Stimulated activated CD8-positive, alpha-beta memory T cell treated with anti-CD3 and anti-CD28 coated beads, Interleukin-4, amount 100 ng/mL, for 4 hours (primary cell): Measurements from ENCODE around the gene CX3CL1.

Experiments
- DNase-seq, 2 donors: peaks; one replicate each; pipeline ENCODE4 v3.0.0-alpha.2; 2020; ENCODE audit warnings: low read depth in 2 of 2, low spot score in 1 of 2

CX3CL1 gene

GRCh38 chr16:57405097-57405496 lies 32.8 kb downstream of the CX3CL1 start:
- DNase-seq, result no peak

GRCh38 chr16:57406881-57407280 lies 34.6 kb downstream of the CX3CL1 start:
- no peak for DNase-seq

GRCh38 chr16:57407521-57408353 lies 35.4 kb downstream of the CX3CL1 start:
- DNase-seq, result no peak

- DNase-seq, result no peak
Measured at GRCh38 chr16:57409065-57409464, 36.8 kb downstream of the CX3CL1 start.

GRCh38 chr16:57409870-57410587 lies 37.7 kb downstream of the CX3CL1 start:
- DNase-seq, result no peak

- DNase-seq, result no peak
Measured at GRCh38 chr16:57411362-57411976, 39.2 kb downstream of the CX3CL1 start.

- DNase-seq, result no peak
Measured at GRCh38 chr16:57412584-57412983, 40.3 kb downstream of the CX3CL1 start.

GRCh38 chr16:57413301-57413730 lies 41.0 kb downstream of the CX3CL1 start:
- DNase-seq, result no peak

- no peak for DNase-seq
Measured at GRCh38 chr16:57413733-57414132, 41.4 kb downstream of the CX3CL1 start.

- no peak for DNase-seq
Measured at GRCh38 chr16:57416084-57416483, 43.8 kb downstream of the CX3CL1 start.

- DNase-seq, result no peak
Measured at GRCh38 chr16:57419506-57419905, 47.2 kb downstream of the CX3CL1 start.

GRCh38 chr16:57422026-57422944 lies 50.0 kb downstream of the CX3CL1 start:
- DNase-seq, result no peak

- no peak for DNase-seq
Measured at GRCh38 chr16:57423152-57423551, 50.9 kb downstream of the CX3CL1 start.

- no peak for DNase-seq
Measured at GRCh38 chr16:57424583-57424982, 52.3 kb downstream of the CX3CL1 start.

- DNase-seq, result no peak
Measured at GRCh38 chr16:57426356-57426755, 54.1 kb downstream of the CX3CL1 start.

- no peak for DNase-seq
Measured at GRCh38 chr16:57427307-57427706, 55.0 kb downstream of the CX3CL1 start.

- no peak for DNase-seq
Measured at GRCh38 chr16:57427824-57428223, 55.5 kb downstream of the CX3CL1 start.

GRCh38 chr16:57430955-57431354 lies 58.7 kb downstream of the CX3CL1 start:
- no peak for DNase-seq

GRCh38 chr16:57432505-57432904 lies 60.2 kb downstream of the CX3CL1 start:
- DNase-seq, result no peak

GRCh38 chr16:57432989-57433388 lies 60.7 kb downstream of the CX3CL1 start:
- DNase-seq, result no peak

GRCh38 chr16:57434003-57434402 lies 61.7 kb downstream of the CX3CL1 start:
- DNase-seq, result no peak
